SH-SY5Y (cell line): ENCODE data around the gene UBXN7.

Experiments used
- GATA2 ChIP-seq: IDR thresholded peaks from 2 replicates; pipeline ENCODE4 v1.6.1; 2011; ENCODE audit warnings: mild to moderate bottlenecking, low read depth, low read length
- GATA3 ChIP-seq: IDR thresholded peaks from 2 replicates; pipeline ENCODE4 v1.6.1; 2011; ENCODE audit warnings: low read depth, mild to moderate bottlenecking, low read length, moderate library complexity

UBXN7 gene, protein sequence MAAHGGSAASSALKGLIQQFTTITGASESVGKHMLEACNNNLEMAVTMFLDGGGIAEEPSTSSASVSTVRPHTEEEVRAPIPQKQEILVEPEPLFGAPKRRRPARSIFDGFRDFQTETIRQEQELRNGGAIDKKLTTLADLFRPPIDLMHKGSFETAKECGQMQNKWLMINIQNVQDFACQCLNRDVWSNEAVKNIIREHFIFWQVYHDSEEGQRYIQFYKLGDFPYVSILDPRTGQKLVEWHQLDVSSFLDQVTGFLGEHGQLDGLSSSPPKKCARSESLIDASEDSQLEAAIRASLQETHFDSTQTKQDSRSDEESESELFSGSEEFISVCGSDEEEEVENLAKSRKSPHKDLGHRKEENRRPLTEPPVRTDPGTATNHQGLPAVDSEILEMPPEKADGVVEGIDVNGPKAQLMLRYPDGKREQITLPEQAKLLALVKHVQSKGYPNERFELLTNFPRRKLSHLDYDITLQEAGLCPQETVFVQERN

DNA sequence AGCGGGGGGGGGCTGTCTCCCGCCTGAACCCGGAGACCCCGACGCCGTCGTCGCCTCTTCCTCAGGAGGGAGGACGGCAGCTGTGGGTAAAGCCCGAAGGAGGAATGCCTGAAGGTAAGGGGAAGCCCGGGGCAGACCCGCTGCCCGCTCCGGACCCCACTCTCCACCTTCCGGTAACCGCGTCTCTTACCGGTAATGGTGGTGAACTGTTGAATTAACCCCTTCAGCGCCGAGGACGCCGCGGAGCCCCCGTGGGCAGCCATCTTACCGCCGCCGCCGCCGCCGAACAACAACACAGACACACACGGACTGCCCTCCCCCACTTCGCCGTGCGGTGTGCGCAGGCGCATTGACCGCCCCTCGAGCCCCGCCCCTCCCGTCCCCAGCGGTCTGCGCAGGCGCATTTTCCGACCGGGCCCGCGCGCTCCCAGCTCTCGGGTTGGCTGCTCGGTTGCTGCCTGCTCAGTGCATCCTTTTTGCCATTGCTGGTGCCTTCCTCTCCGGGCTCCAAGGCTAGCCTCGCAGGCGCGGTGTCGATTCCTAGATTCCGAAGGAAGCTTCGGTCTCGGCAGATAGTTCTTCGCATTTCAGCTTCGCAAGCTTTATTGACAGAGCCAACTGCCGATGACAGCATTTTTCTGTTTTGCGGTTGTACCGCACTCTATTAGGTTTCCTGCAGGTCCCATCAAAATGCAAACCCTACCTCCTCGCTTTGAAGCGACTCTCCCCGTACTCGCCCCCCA, at the start of gene UBXN7:
UBXN7 (minus strand) TSS at position 291 of the 743 bp plus-strand sequence; CDS start at position 263, 28 bp downstream.
- no peak for TF ChIP-seq GATA2
- TF ChIP-seq GATA3, result no peak

DNA sequence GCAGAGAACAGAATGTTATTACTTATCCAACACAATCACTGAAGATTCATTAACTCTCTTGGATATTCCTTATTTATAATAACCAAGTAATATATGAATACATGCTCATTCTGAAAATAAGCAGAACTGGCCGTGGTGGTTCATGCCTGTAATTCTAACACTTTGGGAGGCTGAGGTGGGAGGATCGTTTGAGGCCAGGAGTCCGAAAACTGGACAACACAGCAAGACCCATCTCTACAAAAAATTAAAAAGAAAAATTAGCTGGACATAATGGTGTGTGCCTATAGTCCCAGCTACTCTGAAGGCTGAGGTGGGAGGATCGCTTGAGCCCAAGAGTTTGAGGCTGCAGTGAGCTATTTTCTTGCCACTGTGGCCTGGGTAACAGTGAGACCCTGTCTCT, 45.5 kb upstream of the UBXN7 start:
- no peak for TF ChIP-seq GATA2
- no peak for TF ChIP-seq GATA3

DNA sequence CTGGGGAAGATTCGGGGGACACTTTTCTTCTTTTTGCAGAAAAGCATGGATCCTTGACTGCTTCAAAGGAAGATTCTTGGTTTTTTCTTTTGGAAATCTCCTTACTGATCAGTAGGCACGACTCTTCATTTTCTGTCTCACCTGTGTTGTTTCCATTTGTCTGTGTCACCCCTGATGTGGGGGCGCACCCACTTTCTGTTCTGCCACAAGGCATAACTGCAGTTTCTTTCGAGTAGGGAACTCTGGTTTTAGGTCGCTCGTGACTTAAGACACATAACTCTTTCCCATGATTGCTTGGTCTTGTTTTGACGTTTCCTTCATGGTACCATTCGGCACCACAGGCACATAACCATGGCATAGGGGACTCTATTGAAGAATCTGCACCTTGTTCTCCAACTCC, 40.1 kb upstream of the UBXN7 start:
- no peak for TF ChIP-seq GATA2
- no peak for TF ChIP-seq GATA3

DNA sequence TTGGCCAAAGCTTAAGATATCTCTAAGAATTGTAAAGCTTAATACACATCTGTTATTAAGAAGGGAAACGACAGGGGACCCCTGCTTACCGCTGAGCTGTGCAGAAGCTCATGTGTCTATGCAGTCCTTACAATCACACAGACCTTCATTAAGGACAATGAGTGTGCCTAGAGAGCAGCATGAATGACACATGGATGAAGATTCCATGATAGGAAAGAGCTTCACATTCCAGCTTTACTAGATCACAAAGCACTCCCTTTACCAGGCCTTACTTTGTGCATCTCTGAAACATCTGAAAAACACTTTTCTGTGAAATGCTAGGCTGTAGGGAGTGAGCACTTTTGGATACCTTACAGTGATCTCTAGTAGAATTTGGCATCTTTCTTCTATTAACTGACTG, 39.3 kb upstream of the UBXN7 start:
- TF ChIP-seq GATA2 (no peak), GATA3 (no peak)

DNA sequence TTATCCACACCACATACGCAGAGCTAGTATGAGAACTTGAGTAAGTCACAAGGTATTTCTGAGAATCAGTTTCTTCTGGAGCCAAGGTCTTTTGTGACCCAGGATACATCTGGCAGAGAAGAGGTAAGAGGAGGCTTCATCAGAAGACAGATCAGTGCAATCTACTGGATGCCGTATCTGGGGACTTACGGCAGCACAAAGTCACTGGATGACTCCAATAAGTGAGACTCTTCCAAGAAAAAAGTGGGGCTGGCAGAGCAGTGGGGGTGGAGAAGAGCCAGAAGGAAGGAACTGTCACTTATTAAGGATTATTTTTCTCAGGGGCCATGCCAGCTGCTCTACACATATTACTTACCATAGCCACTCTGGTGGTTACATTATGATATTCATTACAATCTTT, 31.6 kb upstream of the UBXN7 start:
- TF ChIP-seq GATA3, result no peak
- TF ChIP-seq GATA2, result no peak

DNA sequence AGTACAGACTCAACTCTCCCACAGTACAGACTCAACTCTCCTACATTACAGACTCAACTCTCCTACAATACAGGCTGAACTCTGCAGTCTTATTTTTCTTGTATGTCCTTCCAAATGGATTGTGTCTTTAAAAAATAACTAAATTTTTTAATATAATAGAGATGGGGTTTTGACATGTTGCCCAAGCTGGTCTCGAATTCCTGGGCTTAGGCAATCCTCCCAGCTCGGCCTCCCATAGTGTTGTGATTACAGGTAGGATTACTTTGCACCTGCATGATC, 31.2 kb upstream of the UBXN7 start:
- no peak for TF ChIP-seq GATA3
- no peak for TF ChIP-seq GATA2

DNA sequence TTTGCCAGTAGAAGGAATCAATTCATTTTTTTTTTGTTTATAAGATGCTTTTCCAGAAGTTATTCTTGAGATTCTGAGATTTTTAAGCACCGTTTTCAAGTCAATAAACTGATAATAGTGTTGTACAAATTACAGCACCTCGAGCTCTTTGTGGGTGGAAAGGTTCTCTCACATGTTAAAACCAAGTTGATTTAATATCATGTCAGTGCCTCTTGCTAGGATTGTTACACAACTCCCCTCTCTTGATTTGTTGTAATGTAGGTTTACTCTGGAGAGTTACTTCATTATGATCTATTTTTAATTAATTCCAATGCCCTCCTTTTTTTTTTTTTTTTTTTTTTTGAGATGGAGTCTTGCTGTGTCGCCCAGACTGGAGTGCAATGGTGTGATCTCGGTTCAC, 25.8 kb upstream of the UBXN7 start:
- TF ChIP-seq GATA3 (no peak), GATA2 (no peak)

DNA sequence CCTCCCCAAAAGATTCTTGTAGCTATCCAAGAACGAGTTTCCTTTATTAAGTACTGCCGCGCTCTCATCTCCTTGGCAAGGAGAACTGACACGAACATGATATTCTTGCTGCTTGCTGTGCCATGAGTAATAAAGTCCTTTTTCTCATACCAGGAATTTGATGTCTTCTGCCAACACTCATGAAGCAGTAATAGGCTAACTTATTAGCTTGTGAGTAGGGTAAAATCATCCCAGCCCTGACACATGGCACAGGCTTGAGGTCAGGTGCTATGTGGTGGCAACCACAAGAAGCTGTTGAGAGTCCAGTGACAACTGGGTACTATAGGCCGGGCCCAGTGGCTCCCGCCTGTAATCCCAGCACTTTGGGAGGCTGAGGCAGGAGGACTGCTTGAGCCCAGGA, 22.7 kb upstream of the UBXN7 start:
- TF ChIP-seq GATA2, result no peak

DNA sequence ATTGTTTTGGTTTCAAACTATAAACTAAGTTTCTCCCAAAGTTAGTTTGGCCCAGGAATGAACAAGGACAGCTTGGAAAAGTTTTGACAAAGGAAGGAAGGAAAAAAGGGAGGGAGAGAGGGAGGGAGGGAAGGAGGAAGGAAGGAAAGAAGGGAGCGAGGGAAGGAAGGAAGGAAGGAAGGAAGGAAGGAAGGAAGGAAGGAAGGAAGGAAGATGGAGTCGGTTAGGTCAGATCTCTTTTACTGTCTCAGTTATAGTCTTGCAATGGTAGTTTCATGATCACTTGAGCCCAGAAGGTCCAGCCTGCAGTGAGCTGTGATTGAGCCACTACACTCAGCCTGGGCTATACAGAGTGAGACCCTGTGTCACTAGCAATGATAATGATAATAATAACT, 12.3 kb upstream of the UBXN7 start:
- TF ChIP-seq GATA2, result no peak
- no peak for TF ChIP-seq GATA3

DNA sequence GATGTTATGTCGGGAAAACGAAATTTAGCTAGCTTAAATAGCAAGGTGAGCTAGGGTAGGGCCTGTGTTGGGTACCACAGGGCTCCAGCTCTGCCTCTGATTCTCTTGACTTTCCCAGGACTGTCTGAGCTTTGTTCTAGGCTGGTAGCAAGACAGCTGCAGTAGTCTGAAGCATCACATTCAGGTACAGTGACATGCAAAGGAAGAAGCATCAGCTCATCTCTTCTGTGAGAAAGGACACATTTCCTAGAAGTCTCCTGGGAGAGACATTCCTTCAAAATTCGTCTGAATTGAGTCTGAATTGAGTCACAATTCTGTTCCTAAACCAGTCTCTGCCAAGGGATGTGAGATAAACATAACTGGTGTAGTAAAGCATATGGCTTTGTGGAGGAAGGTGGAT, 8.5 kb upstream of the UBXN7 start:
- no peak for TF ChIP-seq GATA2
- no peak for TF ChIP-seq GATA3

DNA sequence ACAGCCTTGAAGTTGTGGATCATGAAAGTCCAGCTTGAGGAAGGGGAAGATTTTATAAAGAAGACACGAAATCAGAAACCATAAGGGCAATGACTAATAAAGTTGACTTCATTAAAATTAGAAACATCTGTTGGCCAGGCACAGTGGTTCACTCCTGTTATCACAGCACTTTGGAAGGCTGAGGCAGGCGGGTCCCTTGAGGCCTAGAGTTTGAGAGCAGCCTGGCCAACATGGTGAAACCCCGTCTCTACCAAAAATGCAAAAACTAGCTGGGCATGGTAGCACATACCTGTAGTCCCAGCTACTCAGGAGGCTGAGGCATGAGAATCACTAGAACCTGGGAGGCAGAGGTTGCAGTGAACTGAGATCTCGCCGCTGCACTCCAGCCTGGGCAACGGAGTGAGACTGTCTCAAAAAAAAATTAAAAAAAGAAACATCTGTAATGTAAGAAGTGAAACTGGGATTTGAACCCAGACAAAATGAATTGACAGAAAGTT, 7.9 kb upstream of the UBXN7 start:
- no peak for TF ChIP-seq GATA2
- no peak for TF ChIP-seq GATA3

DNA sequence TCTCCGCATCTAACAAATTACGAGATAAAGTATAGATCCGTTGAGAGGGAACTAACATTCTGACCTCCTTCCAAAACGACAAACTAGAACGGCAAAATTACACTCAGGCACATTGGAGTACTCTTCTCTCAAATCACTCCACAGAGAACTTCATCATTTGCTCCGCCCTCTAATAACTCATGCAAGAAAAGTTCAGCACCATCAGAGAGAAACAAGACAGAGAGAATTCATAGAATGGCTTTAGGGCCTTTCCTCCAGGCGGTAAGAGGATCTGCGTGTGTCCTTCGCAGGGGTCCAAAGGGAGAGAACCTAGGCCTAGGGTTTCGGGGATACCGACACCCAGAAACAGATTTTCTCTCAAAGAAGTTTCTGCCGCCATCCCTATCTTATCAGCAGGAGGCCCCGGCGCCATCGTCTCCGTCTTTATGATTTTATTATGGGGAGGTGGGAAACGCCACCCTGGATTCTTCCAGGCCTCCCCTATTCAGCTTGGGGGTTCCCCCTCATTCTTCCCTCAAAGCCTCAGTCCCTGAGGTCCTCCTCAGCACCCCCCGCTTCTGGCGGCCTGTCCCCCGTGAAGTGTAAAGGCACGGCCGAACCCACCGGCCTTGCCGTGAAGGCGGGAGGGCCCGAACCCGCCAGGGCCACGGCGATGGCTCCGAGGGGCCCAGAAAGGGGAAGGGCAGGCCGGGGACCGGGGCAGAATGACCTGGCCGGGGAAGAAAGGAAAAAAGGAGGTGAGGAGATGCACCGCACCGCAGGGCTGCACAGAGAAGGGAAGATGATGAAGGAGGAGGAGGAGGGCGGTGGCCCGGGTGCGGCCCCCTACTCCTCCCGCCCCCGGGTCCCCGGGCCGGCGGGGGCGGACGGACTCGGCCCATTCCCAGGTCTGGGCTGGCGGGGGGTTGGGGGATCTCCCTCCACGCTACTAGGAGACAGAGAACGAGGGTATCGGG, 768 bp downstream of the UBXN7 start:
- TF ChIP-seq GATA3 (no peak), GATA2 (peak; percentile 28; the same call in 1 of the 2 replicates)

DNA sequence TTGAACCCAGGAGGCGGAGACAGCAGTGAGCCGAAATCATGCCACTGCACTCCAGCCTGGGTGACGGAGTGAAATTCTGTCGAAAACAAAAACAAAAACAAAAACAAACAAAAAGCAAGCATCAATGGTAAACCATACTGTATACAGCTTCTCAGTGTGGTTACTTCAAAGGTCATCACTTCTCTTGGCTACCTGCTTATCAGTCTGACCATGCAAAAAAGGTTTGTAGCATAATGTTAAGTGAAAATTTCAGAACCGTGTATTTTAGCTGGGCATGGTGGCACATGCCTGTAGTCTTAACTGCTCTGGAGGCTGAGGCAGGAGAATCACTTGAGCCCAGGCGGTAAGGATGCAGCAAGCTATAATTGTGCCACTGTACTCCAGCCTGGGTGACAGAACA, 4.2 kb downstream of the UBXN7 start:
- TF ChIP-seq GATA3, result no peak
- TF ChIP-seq GATA2, result no peak
